ENCODE data around the gene PRR5. TPM values are rescaled to one million over a fixed set of nuclear protein-coding genes. Genes with fewer than 3 reads are reported as not detected.
"Not testable (repeated sequence)": the region's sequence is repeated elsewhere in the genome, so short reads cannot be mapped to it uniquely, and the experiment has no call there.

The PRR5 gene
- total RNA-seq, 1 donor from 2014 or later: 20.5 TPM

- H3K4me3 Mint-ChIP-seq (ENCODE audit: low read depth): no peak overlapping the region
- H3K27ac Mint-ChIP-seq: no peak overlapping the region
- H3K27me3 Mint-ChIP-seq: no peaks in the 10 kb centered on the region
- H3K4me1 Mint-ChIP-seq (ENCODE audit: low read depth): peaks cover 30% of the 10 kb centered on the region
- DNase-seq (ENCODE audit: low spot score, unreplicated experiment): no peak
- no peaks in the 10 kb centered on the region for H3K9me3 Mint-ChIP-seq (ENCODE audit: low read depth)
- no peaks in the 10 kb centered on the region for H3K36me3 Mint-ChIP-seq (ENCODE audit: insufficient read depth)
- TF ChIP-seq, protein P1, sequence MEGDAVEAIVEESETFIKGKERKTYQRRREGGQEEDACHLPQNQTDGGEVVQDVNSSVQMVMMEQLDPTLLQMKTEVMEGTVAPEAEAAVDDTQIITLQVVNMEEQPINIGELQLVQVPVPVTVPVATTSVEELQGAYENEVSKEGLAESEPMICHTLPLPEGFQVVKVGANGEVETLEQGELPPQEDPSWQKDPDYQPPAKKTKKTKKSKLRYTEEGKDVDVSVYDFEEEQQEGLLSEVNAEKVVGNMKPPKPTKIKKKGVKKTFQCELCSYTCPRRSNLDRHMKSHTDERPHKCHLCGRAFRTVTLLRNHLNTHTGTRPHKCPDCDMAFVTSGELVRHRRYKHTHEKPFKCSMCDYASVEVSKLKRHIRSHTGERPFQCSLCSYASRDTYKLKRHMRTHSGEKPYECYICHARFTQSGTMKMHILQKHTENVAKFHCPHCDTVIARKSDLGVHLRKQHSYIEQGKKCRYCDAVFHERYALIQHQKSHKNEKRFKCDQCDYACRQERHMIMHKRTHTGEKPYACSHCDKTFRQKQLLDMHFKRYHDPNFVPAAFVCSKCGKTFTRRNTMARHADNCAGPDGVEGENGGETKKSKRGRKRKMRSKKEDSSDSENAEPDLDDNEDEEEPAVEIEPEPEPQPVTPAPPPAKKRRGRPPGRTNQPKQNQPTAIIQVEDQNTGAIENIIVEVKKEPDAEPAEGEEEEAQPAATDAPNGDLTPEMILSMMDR (IDR thresholded peaks at IDR 0.05; ENCODE audit: unreplicated experiment): no peak
These were observed 38.3 kb downstream of the PRR5 start for GRCh38 chr22:44740307-44740706.

- Mint-ChIP-seq H3K4me3 (ENCODE audit: low read depth) (no peak overlapping the region), H3K27me3 (no peaks in the 10 kb centered on the region), H3K27ac (peak overlapping the region; percentile 76), H3K36me3 (ENCODE audit: insufficient read depth) (no peaks in the 10 kb centered on the region), H3K9me3 (ENCODE audit: low read depth) (no peaks in the 10 kb centered on the region), H3K4me1 (ENCODE audit: low read depth) (peaks cover 42% of the 10 kb centered on the region)
- TF ChIP-seq, protein P1 (IDR thresholded peaks at IDR 0.05; ENCODE audit: unreplicated experiment): no peak
- DNase-seq (ENCODE audit: low spot score, unreplicated experiment): no peak
These were observed 39.9 kb downstream of the PRR5 start for GRCh38 chr22:44741929-44742328.

GRCh38 chr22:44743247-44743646 lies 41.2 kb downstream of the PRR5 start:
- H3K9me3 Mint-ChIP-seq (ENCODE audit: low read depth): no peaks in the 10 kb centered on the region
- TF ChIP-seq, protein P1 (IDR thresholded peaks at IDR 0.05; ENCODE audit: unreplicated experiment): no peak
- H3K27me3 Mint-ChIP-seq: no peaks in the 10 kb centered on the region
- H3K4me1 Mint-ChIP-seq (ENCODE audit: low read depth): peaks cover 37% of the 10 kb centered on the region
- no peaks in the 10 kb centered on the region for H3K36me3 Mint-ChIP-seq (ENCODE audit: insufficient read depth)
- H3K4me3 Mint-ChIP-seq (ENCODE audit: low read depth): no peak overlapping the region
- peak overlapping the region; percentile 81 for H3K27ac Mint-ChIP-seq
- DNase-seq (ENCODE audit: low spot score, unreplicated experiment): no peak

DNA sequence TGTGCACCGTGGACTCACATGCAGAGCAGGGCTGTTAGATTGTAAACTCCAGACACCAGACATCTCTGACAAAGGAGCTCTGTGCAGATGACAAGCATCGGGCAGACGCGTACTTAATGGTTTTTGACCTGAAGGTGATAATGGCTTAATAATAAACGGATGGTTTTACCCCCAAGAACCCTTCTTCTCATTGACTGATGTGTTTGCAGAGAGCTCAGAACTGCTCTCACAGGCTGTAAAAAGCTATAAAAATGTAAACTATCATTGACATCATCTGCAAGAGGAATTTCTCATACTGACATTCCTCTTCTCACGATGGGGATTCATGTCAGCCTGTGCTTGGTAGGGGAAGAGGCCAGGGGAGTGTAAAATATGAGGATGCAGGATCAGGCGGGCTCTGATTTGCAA lies 41.8 kb downstream of the PRR5 start:
- Mint-ChIP-seq H3K27ac (peak overlapping the region; percentile 57), H3K4me3 (ENCODE audit: low read depth) (no peak overlapping the region), H3K27me3 (no peaks in the 10 kb centered on the region), H3K36me3 (ENCODE audit: insufficient read depth) (no peaks in the 10 kb centered on the region), H3K9me3 (ENCODE audit: low read depth) (no peaks in the 10 kb centered on the region), H3K4me1 (ENCODE audit: low read depth) (peaks cover 35% of the 10 kb centered on the region)
- TF ChIP-seq, protein P1 (IDR thresholded peaks at IDR 0.05; ENCODE audit: unreplicated experiment): no peak
- no peak for DNase-seq (ENCODE audit: low spot score, unreplicated experiment)

DNA sequence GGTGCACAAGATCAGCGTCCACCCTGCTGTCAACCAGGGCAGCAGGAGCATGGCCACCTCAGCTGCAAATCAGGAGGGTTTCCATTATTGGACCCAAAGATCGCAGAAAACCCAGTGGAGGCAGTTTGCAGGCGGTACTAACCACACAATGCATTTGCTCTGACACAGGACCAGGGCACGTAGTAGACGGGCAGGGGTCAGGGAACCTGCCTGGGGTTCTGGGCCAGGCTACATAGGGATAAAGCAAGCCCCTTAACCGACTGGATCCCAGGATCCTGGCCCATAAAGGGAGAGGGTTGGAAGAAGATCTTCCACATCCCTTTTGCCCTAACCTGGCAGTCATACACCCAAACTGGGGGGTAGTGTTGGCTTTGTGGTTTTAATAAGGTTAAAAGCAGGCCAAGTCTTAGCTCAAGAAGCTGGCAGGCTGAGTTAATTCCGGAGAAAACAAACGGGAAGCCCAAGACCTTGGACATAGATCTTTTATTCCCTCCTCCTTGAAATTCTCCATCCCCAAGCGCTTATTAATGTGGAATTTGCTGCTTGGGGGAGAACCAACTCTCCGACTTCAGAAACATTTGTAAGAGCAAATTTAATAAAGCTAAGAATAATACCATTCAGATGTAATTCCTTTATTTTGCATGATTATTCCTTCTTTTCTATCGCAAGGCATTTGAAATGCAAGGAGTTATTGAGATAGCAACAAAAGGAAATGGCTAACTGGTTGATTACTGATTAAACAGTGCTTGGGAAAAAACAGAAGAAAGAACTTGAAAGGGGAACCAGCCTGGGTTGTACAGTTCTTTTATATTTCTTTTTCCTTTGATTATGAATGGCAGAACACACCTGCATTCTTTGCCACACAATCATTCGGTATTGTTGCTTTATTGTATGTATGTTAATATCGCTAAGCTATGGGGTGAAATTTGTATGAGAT lies 44.1 kb downstream of the PRR5 start:
- Mint-ChIP-seq H3K4me1 (ENCODE audit: low read depth) (peaks cover 29% of the 10 kb centered on the region), H3K36me3 (ENCODE audit: insufficient read depth) (no peaks in the 10 kb centered on the region), H3K27ac (peak overlapping the region; percentile 86), H3K9me3 (ENCODE audit: low read depth) (no peaks in the 10 kb centered on the region), H3K4me3 (ENCODE audit: low read depth) (no peak overlapping the region), H3K27me3 (no peaks in the 10 kb centered on the region)
- DNase-seq (ENCODE audit: low spot score, unreplicated experiment): no peak
- TF ChIP-seq, protein P1 (IDR thresholded peaks at IDR 0.05; ENCODE audit: unreplicated experiment): no peak

- not testable (repeated sequence) for DNase-seq (ENCODE audit: low spot score, unreplicated experiment); H3K36me3 Mint-ChIP-seq (ENCODE audit: insufficient read depth); H3K9me3 Mint-ChIP-seq (ENCODE audit: low read depth); H3K4me3 Mint-ChIP-seq (ENCODE audit: low read depth); H3K27ac Mint-ChIP-seq; H3K27me3 Mint-ChIP-seq
- H3K4me1 Mint-ChIP-seq (ENCODE audit: low read depth): peaks cover 27% of the 10 kb centered on the region
These were observed 45.8 kb downstream of the PRR5 start for GRCh38 chr22:44747784-44748127.
